ES-I3 (cell line): ENCODE measurements around the gene SMCO4.

ENCODE experiments used
- H3K36me3 ChIP-seq: 2 replicates; pipeline ENCODE4 v1.6.1; 2013; ENCODE audit warnings: mild to moderate bottlenecking, low read length, control low read depth, moderate library complexity; ENCODE audit not compliant: insufficient read depth
- H3K4me1 ChIP-seq: 2 replicates; pipeline ENCODE4 v1.6.1; 2013; ENCODE audit warnings: mild to moderate bottlenecking, control low read depth, low read length; ENCODE audit not compliant: insufficient read depth
- H3K9ac ChIP-seq: 2 replicates; pipeline ENCODE4 v1.6.1; 2013; ENCODE audit warnings: low read depth, mild to moderate bottlenecking, low read length, moderate library complexity
- H3K9me3 ChIP-seq: 2 replicates; pipeline ENCODE4 v1.6.1; 2013; ENCODE audit warnings: mild to moderate bottlenecking, low read length, moderate library complexity; ENCODE audit not compliant: control insufficient read depth, insufficient read depth

The SMCO4 gene

GRCh38 chr11:93493252-93493897 lies 49.8 kb downstream of the SMCO4 start:
- Histone ChIP-seq H3K4me1 (peaks cover 34% of the 10 kb centered on the region), H3K9me3 (no peaks in the 10 kb centered on the region; the same call in 1 of the 2 replicates), H3K36me3 (no peaks in the 10 kb centered on the region), H3K9ac (no peak overlapping the region)

- H3K4me1 ChIP-seq, result peaks cover 28% of the 10 kb centered on the region
- no peaks in the 10 kb centered on the region; the same call in 1 of the 2 replicates for H3K9me3 ChIP-seq
- no peak overlapping the region for H3K9ac ChIP-seq
- H3K36me3 ChIP-seq, result no peaks in the 10 kb centered on the region
These were observed 50.5 kb downstream of the SMCO4 start for GRCh38 chr11:93492464-93493251.

- peaks cover 24% of the 10 kb centered on the region for H3K4me1 ChIP-seq
- H3K9ac ChIP-seq, result no peak overlapping the region
- H3K9me3 ChIP-seq, result no peaks in the 10 kb centered on the region; the same call in 1 of the 2 replicates
- H3K36me3 ChIP-seq, result no peaks in the 10 kb centered on the region
These were observed 51.2 kb downstream of the SMCO4 start for GRCh38 chr11:93491973-93492372.

- Histone ChIP-seq H3K9me3 (no peaks in the 10 kb centered on the region; the same call in 1 of the 2 replicates), H3K4me1 (peaks cover 24% of the 10 kb centered on the region), H3K9ac (no peak overlapping the region), H3K36me3 (no peaks in the 10 kb centered on the region)
These were observed 52.1 kb downstream of the SMCO4 start for GRCh38 chr11:93490996-93491618.

- Histone ChIP-seq H3K36me3 (no peaks in the 10 kb centered on the region), H3K9me3 (no peaks in the 10 kb centered on the region; the same call in 1 of the 2 replicates), H3K9ac (no peak overlapping the region), H3K4me1 (peaks cover 24% of the 10 kb centered on the region)
These were observed 53.4 kb downstream of the SMCO4 start for GRCh38 chr11:93489841-93490240.

GRCh38 chr11:93487032-93487483 lies 56.1 kb downstream of the SMCO4 start:
- H3K9me3 ChIP-seq, result no peaks in the 10 kb centered on the region
- no peak overlapping the region for H3K9ac ChIP-seq
- no peaks in the 10 kb centered on the region for H3K36me3 ChIP-seq
- peaks cover 22% of the 10 kb centered on the region for H3K4me1 ChIP-seq

- H3K4me1 ChIP-seq, result peaks cover 12% of the 10 kb centered on the region; the same call in 1 of the 2 replicates
- H3K9ac ChIP-seq, result no peak overlapping the region
- no peaks in the 10 kb centered on the region for H3K36me3 ChIP-seq
These were observed 57.2 kb downstream of the SMCO4 start for GRCh38 chr11:93485983-93486382.

GRCh38 chr11:93484716-93485115 lies 58.5 kb downstream of the SMCO4 start:
- no peaks in the 10 kb centered on the region for H3K9me3 ChIP-seq
- H3K4me1 ChIP-seq, result peaks cover 1% of the 10 kb centered on the region; the same call in 1 of the 2 replicates
- no peaks in the 10 kb centered on the region for H3K36me3 ChIP-seq
- H3K9ac ChIP-seq, result no peak overlapping the region

More at GRCh38 chr11:93485983-93486382, 57.2 kb downstream of the SMCO4 start:
- H3K9me3 ChIP-seq, result no peaks in the 10 kb centered on the region

- no peaks in the 10 kb centered on the region for H3K9me3 ChIP-seq
- H3K9ac ChIP-seq, result no peak overlapping the region
- no peaks in the 10 kb centered on the region for H3K36me3 ChIP-seq
These were observed 60.6 kb downstream of the SMCO4 start for GRCh38 chr11:93482556-93482955.

GRCh38 chr11:93481696-93482095 lies 61.5 kb downstream of the SMCO4 start:
- Histone ChIP-seq H3K9me3 (no peaks in the 10 kb centered on the region), H3K9ac (no peak overlapping the region), H3K4me1 (peaks cover 18% of the 10 kb centered on the region), H3K36me3 (no peaks in the 10 kb centered on the region)

More at GRCh38 chr11:93482556-93482955, 60.6 kb downstream of the SMCO4 start:
- H3K4me1 ChIP-seq, result peaks cover 9% of the 10 kb centered on the region

- Histone ChIP-seq H3K9me3 (no peaks in the 10 kb centered on the region), H3K36me3 (no peaks in the 10 kb centered on the region), H3K4me1 (peaks cover 18% of the 10 kb centered on the region), H3K9ac (no peak overlapping the region)
These were observed 61.9 kb downstream of the SMCO4 start for GRCh38 chr11:93481279-93481678.

GRCh38 chr11:93480756-93481155 lies 62.4 kb downstream of the SMCO4 start:
- peaks cover 18% of the 10 kb centered on the region for H3K4me1 ChIP-seq
- no peak overlapping the region for H3K9ac ChIP-seq
- no peaks in the 10 kb centered on the region for H3K36me3 ChIP-seq
- H3K9me3 ChIP-seq, result no peaks in the 10 kb centered on the region

- H3K9me3 ChIP-seq, result no peaks in the 10 kb centered on the region; the same call in 1 of the 2 replicates
- no peak overlapping the region for H3K9ac ChIP-seq
- peaks cover 18% of the 10 kb centered on the region for H3K4me1 ChIP-seq
- H3K36me3 ChIP-seq, result no peaks in the 10 kb centered on the region
These were observed 62.9 kb downstream of the SMCO4 start for GRCh38 chr11:93480256-93480655.

- Histone ChIP-seq H3K9ac (no peak overlapping the region), H3K4me1 (peaks cover 18% of the 10 kb centered on the region), H3K36me3 (peaks cover 5% of the 10 kb centered on the region; the same call in 1 of the 2 replicates), H3K9me3 (no peaks in the 10 kb centered on the region; the same call in 1 of the 2 replicates)
These were observed 64.3 kb downstream of the SMCO4 start for GRCh38 chr11:93478841-93479240.
